A549 treated with CpdA at 1 μM for 4 hours (cell line): ENCODE measurements around the gene CT45A9. TPM values are rescaled to one million over a fixed set of nuclear protein-coding genes. Genes with fewer than 3 reads are reported as not detected.

Experiments
- total RNA-seq: library from RNA; stranded (reverse); fragments of 200-300 nt; extraction: Qiagen RNA extraction; gene quantifications from 5 replicates; pipeline ENCODE4 v1.2.3, GENCODE V29; 2022; ENCODE audit warnings: low read depth

CT45A9 gene, protein sequence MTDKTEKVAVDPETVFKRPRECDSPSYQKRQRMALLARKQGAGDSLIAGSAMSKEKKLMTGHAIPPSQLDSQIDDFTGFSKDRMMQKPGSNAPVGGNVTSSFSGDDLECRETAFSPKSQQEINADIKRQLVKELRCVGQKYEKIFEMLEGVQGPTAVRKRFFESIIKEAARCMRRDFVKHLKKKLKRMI
- total RNA-seq = not detected in 5 replicates

DNA sequence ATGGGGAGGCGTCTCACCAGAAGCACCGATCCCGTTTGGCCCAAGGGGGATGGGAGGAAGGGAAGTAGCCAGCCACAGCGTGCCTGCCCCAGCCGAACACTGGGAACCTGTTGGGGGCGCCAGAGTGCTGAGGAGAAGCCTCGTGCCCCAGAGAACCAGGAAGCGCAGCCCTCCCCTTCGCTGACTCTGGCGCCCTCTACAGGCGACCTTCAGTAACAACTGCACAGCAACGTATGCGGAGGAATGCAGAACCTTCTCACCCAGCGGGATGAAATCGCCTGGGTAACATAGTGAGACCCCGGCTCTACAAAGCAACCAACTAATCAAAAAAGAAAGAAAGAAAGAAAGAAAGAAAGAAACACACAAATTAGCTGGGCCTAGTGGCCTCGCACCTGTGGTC, at the start of gene CT45A9:
CT45A9 (minus strand) TSS at position 101 of the 400 bp plus-strand sequence. CDS start 3,751 bp downstream, outside the sequence.

DNA sequence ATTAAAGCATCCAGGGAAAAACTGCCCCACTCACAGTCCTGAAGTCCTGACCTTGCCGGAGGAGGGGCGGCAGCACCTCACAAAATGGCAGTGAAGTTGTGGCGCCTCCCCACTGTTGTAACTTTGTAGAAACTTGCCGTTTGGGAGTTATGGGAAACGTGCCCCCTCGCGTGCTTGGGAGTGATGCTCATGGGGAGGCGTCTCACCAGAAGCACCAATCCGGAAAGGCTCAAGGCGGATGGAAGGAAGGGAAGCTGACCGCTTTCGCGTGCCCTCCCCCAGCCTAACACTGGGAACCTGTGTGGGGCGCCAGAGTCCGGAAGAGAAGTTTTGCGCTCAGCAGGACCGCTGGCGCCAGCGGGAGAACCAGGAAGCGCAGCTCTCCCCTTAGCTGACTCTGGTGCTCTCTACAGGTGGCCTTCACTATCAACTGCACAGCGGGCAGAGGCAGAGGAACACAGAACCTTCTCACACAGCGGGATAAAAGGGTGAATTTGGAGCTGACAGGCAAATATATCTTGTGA, 21.7 kb upstream of the CT45A9 start, which contains the start of the genes CT45A10 and SAGE1:
CT45A10 (minus strand) TSS at position 151 of the 524 bp plus-strand sequence. CDS start 8,100 bp downstream, outside the sequence.
SAGE1 (plus strand) TSS at position 423 of the 524 bp plus-strand sequence. CDS start 2,527 bp downstream, outside the sequence.

DNA sequence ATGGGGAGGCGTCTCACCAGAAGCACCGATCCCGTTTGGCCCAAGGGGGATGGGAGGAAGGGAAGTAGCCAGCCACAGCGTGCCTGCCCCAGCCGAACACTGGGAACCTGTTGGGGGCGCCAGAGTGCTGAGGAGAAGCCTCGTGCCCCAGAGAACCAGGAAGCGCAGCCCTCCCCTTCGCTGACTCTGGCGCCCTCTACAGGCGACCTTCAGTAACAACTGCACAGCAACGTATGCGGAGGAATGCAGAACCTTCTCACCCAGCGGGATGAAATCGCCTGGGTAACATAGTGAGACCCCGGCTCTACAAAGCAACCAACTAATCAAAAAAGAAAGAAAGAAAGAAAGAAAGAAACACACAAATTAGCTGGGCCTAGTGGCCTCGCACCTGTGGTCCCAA, 17.2 kb downstream of the CT45A9 start, which contains the start of gene CT45A8:
CT45A8 (minus strand) TSS at position 101 of the 400 bp plus-strand sequence. CDS start 3,755 bp downstream, outside the sequence.

DNA sequence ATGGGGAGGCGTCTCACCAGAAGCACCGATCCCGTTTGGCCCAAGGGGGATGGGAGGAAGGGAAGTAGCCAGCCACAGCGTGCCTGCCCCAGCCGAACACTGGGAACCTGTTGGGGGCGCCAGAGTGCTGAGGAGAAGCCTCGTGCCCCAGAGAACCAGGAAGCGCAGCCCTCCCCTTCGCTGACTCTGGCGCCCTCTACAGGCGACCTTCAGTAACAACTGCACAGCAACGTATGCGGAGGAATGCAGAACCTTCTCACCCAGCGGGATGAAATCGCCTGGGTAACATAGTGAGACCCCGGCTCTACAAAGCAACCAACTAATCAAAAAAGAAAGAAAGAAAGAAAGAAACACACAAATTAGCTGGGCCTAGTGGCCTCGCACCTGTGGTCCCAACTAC, 34.4 kb downstream of the CT45A9 start, which contains the start of gene CT45A7:
CT45A7 (minus strand) TSS at position 101 of the 400 bp plus-strand sequence. CDS start 3,747 bp downstream, outside the sequence.

DNA sequence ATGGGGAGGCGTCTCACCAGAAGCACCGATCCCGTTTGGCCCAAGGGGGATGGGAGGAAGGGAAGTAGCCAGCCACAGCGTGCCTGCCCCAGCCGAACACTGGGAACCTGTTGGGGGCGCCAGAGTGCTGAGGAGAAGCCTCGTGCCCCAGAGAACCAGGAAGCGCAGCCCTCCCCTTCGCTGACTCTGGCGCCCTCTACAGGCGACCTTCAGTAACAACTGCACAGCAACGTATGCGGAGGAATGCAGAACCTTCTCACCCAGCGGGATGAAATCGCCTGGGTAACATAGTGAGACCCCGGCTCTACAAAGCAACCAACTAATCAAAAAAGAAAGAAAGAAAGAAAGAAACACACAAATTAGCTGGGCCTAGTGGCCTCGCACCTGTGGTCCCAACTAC, 51.7 kb downstream of the CT45A9 start, which contains the start of gene CT45A2:
CT45A2 (minus strand) TSS at position 101 of the 400 bp plus-strand sequence. CDS start 3,747 bp downstream, outside the sequence.

Other genes starting within 250 kb of the CT45A9 start
- gene CT45A1, start 158.2 kb downstream of the CT45A9 start, total RNA-seq = 0.11 TPM in 1 of 5 replicates, not detected in the others
- gene CT45A3, start 103.6 kb downstream of the CT45A9 start, total RNA-seq = 0.24 to 0.32 TPM in 2 of 5 replicates, not detected in the others
- gene CT45A5, start 86.3 kb downstream of the CT45A9 start, total RNA-seq = 0.05 TPM in 1 of 5 replicates, not detected in the others
- gene CT45A6, start 69.0 kb downstream of the CT45A9 start, total RNA-seq = not detected in 5 replicates
- 0.07 TPM in 1 of 5 replicates, not detected in the others for gene CT45A2, start 51.8 kb downstream of the CT45A9 start, total RNA-seq
- gene CT45A7, start 34.5 kb downstream of the CT45A9 start, total RNA-seq = not detected in 5 replicates
- not detected in 5 replicates for gene CT45A8, start 17.3 kb downstream of the CT45A9 start, total RNA-seq
- 0.27 to 0.37 TPM (median 0.29 TPM) in 3 of 5 replicates, not detected in the others for gene CT45A10, start 21.6 kb upstream of the CT45A9 start, total RNA-seq
- gene SAGE1, start 21.9 kb upstream of the CT45A9 start, total RNA-seq = 0.02 to 0.07 TPM (median 0.05 TPM) in 3 of 5 replicates, not detected in the others
- 15.2 to 16.8 TPM (median 15.9 TPM) in 5 replicates for gene MMGT1, start 102.2 kb upstream of the CT45A9 start, total RNA-seq
- gene SLC9A6, start 113.6 kb upstream of the CT45A9 start, total RNA-seq = 6.7 to 8.9 TPM (median 8.3 TPM) in 5 replicates